Measurements from ENCODE around the gene PDE4D. TPM values are rescaled to one million over a fixed set of nuclear protein-coding genes. Genes with fewer than 3 reads are reported as not detected.

Gene PDE4D
- total RNA-seq, 1 experiment from 2014 or later = 11.6 TPM

DNA sequence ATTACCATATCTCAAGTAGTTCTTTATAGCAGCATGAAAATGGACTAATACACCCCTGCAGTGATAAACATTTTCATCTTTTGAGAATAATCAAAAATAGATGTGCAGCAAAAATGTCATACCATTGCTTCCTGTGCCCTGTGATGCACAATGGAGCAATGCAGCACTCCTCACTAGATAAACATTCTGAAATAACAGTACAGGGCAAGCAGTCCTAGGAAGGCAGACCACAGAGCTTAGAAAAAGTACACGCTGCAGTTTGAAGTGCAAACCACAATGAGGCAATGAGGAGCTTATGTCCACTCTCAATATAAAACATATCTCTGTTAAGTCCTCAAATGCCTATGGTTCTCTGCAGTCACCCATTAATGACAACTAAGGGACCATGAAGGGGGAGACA lies 367.6 kb downstream of the PDE4D start:
- H3K27me3 Mint-ChIP-seq (ENCODE audit: unreplicated experiment) = no peaks in the 10 kb centered on the region
- CTCF ChIA-PET = interaction anchor here (0.6 to 0.7 kb wide), 2 partner anchors 123 to 135 kb away, joined by 3 read pairs; no protein-coding TSS in a partner anchor
- H3K9me3 Mint-ChIP-seq (ENCODE audit: low read depth, unreplicated experiment) = peaks cover 8% of the 10 kb centered on the region
- H3K36me3 Mint-ChIP-seq (ENCODE audit: insufficient read depth, unreplicated experiment) = no peaks in the 10 kb centered on the region
- TF ChIP-seq, protein P1, sequence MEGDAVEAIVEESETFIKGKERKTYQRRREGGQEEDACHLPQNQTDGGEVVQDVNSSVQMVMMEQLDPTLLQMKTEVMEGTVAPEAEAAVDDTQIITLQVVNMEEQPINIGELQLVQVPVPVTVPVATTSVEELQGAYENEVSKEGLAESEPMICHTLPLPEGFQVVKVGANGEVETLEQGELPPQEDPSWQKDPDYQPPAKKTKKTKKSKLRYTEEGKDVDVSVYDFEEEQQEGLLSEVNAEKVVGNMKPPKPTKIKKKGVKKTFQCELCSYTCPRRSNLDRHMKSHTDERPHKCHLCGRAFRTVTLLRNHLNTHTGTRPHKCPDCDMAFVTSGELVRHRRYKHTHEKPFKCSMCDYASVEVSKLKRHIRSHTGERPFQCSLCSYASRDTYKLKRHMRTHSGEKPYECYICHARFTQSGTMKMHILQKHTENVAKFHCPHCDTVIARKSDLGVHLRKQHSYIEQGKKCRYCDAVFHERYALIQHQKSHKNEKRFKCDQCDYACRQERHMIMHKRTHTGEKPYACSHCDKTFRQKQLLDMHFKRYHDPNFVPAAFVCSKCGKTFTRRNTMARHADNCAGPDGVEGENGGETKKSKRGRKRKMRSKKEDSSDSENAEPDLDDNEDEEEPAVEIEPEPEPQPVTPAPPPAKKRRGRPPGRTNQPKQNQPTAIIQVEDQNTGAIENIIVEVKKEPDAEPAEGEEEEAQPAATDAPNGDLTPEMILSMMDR (IDR thresholded peaks at IDR 0.05; ENCODE audit: unreplicated experiment) = no peak
- intact Hi-C loops (cut with micrococcal nuclease; ENCODE audit: unreplicated experiment) = no loop called here
- no peak for DNase-seq
- H3K4me1 Mint-ChIP-seq (ENCODE audit: low read depth, unreplicated experiment) = peaks cover 33% of the 10 kb centered on the region
- no peak overlapping the region for H3K27ac Mint-ChIP-seq (ENCODE audit: unreplicated experiment)
- no peak overlapping the region for H3K4me3 Mint-ChIP-seq (ENCODE audit: low read depth, unreplicated experiment)
- BruUV-seq (replicated peaks) = no TSS peak

DNA sequence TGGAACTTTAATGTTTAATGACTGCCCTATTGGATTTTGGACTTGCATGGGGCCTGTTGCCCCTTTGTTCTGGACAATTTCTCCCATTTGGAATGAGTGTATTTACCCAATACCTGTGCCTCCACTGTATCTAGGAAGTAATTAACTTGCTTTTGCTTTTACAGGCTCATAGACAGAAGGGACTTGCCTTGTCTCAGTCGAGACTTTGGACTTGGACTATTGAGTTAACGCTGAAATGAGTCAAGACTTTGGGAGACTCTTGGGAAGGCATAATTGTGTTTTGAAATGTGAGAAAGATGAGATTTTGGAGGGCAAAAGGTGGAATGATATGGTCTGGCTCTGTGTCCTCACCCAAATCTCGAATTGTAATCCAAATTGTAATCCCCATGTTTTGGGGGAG lies 368.2 kb downstream of the PDE4D start:
- intact Hi-C loops (cut with micrococcal nuclease; ENCODE audit: unreplicated experiment) = no loop called here
- TF ChIP-seq, protein P1 (IDR thresholded peaks at IDR 0.05; ENCODE audit: unreplicated experiment) = no peak
- H3K27ac Mint-ChIP-seq (ENCODE audit: unreplicated experiment) = no peak overlapping the region
- H3K27me3 Mint-ChIP-seq (ENCODE audit: unreplicated experiment) = no peaks in the 10 kb centered on the region
- no peak overlapping the region for H3K4me3 Mint-ChIP-seq (ENCODE audit: low read depth, unreplicated experiment)
- BruUV-seq (replicated peaks) = no TSS peak
- peaks cover 33% of the 10 kb centered on the region for H3K4me1 Mint-ChIP-seq (ENCODE audit: low read depth, unreplicated experiment)
- H3K36me3 Mint-ChIP-seq (ENCODE audit: insufficient read depth, unreplicated experiment) = no peaks in the 10 kb centered on the region
- H3K9me3 Mint-ChIP-seq (ENCODE audit: low read depth, unreplicated experiment) = peaks cover 8% of the 10 kb centered on the region
- DNase-seq = no peak
- CTCF ChIA-PET = interaction anchor here (0.7 kb wide), 1 partner anchor 135 kb away, joined by 3 read pairs; no protein-coding TSS in a partner anchor

DNA sequence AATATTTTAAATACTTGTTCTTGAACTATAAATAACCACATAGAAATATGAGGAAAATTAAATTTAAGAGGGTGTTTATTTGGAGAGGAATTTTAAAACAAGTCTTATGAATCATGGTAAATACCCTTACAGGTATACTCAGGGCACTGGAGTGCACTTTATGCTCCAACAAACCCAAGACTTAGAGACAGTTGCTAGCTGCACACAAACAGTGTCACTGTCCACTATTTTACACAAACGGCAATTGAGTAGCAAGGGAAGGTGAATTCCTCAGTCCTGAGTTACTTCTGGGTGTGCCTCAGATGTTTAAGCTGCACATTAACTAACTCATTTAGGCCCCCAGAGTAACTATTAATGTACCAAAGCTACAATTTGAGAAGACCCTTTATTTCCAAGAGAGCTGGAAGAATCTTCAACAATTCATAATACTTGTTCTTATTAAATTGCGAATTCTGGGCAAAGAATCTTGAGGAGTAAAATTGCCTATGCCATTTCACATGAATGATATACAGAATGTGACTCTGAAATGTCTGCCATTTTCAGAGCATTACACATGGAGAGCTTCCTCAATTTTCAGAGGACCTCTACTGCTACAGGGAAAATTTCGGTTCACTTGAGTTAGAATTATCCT lies 371.2 kb downstream of the PDE4D start:
- peaks cover 8% of the 10 kb centered on the region for H3K9me3 Mint-ChIP-seq (ENCODE audit: low read depth, unreplicated experiment)
- H3K27ac Mint-ChIP-seq (ENCODE audit: unreplicated experiment) = peak overlapping the region; percentile 62
- peak; percentile 42 for DNase-seq
- TF ChIP-seq, protein P1 (IDR thresholded peaks at IDR 0.05; ENCODE audit: unreplicated experiment) = no peak
- H3K36me3 Mint-ChIP-seq (ENCODE audit: insufficient read depth, unreplicated experiment) = no peaks in the 10 kb centered on the region
- H3K27me3 Mint-ChIP-seq (ENCODE audit: unreplicated experiment) = no peaks in the 10 kb centered on the region
- CTCF ChIA-PET = interaction anchor here (0.6 to 1.2 kb wide), 7 partner anchors 16 to 278 kb away, joined by 3 to 4 read pairs (median 3); no protein-coding TSS in a partner anchor
- peaks cover 18% of the 10 kb centered on the region for H3K4me1 Mint-ChIP-seq (ENCODE audit: low read depth, unreplicated experiment)
- no peak overlapping the region for H3K4me3 Mint-ChIP-seq (ENCODE audit: low read depth, unreplicated experiment)
- intact Hi-C loops (cut with micrococcal nuclease; ENCODE audit: unreplicated experiment) = loop anchor here (5.0 kb wide), 1 partner anchor 40 kb away; no protein-coding TSS in a partner anchor
- BruUV-seq (replicated peaks) = no TSS peak

DNA sequence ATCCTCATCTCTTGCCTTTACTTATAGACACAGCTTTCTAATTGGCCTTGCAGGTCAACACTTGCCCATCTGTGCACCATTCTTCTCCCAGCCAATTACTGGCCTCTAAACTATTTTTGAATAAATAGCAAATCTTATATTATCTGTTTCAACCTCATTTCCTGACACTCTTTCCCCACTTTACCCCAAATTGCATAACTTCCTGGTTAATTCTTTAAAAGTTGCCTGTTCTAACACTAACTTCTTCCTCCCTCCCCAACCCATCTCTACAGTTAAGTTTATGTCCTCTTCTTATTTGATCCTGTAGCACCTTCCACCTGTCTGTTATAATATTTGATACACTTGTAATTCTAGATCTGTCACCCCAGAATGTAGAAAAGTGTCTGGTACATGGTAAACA lies 372.1 kb downstream of the PDE4D start:
- no TSS peak for BruUV-seq (replicated peaks)
- intact Hi-C loops (cut with micrococcal nuclease; ENCODE audit: unreplicated experiment) = loop anchor here (5.0 kb wide), 1 partner anchor 41 kb away; no protein-coding TSS in a partner anchor
- Mint-ChIP-seq H3K4me1 (ENCODE audit: low read depth, unreplicated experiment) (peaks cover 18% of the 10 kb centered on the region), H3K9me3 (ENCODE audit: low read depth, unreplicated experiment) (peaks cover 8% of the 10 kb centered on the region), H3K27ac (ENCODE audit: unreplicated experiment) (no peak overlapping the region), H3K36me3 (ENCODE audit: insufficient read depth, unreplicated experiment) (no peaks in the 10 kb centered on the region), H3K4me3 (ENCODE audit: low read depth, unreplicated experiment) (no peak overlapping the region), H3K27me3 (ENCODE audit: unreplicated experiment) (no peaks in the 10 kb centered on the region)
- DNase-seq = no peak
- TF ChIP-seq, protein P1 (IDR thresholded peaks at IDR 0.05; ENCODE audit: unreplicated experiment) = no peak
- CTCF ChIA-PET = no interaction called here

Measured in Calu3 (cell line).